Panc1 (cell line): Measurements from ENCODE around the gene IL2RA. TPM values are rescaled to one million over a fixed set of nuclear protein-coding genes. Genes with fewer than 3 reads are reported as not detected.

Experiments
- ATAC-seq: fragments of 200-7000 bp; cut with Tn5 transposase; 2 replicates; pipeline ENCODE4 v1.9.1; 2020; ENCODE audit warnings: mild to moderate bottlenecking, moderate library complexity
- BruUV-seq: library from RNA; stranded (reverse); fragments of 400-500 nt; replicated peaks from 2 replicates; lab custom pipeline; 2021; lab: Mats Ljungman, UMichigan
- CTCF ChIA-PET: fragments of 300-600 bp; sonication (Branson Sonifier 250); formaldehyde crosslinking; loops from one replicate; lab custom pipeline; 2022; ENCODE audit warnings: antibody characterized with exemption; lab: Charles Lee
- POLR2A ChIA-PET: fragments of 300-600 bp; sonication (Branson Sonifier 250); formaldehyde crosslinking; loops from one replicate; lab custom pipeline; 2022; ENCODE audit warnings: antibody characterized with exemption; lab: Charles Lee
- DNase-seq: peaks from one replicate; pipeline ENCODE4 v3.0.0-alpha.2; 2010; ENCODE audit warnings: low read depth, low spot score
- H3K27ac ChIP-seq: 2 replicates; pipeline ENCODE4 v1.5.1; 2011; ENCODE audit warnings: mild to moderate bottlenecking, low read length, inconsistent platforms
- H3K27me3 ChIP-seq: fragments of 200-500 bp; sonication (Bioruptor generic); 2 replicates; pipeline ENCODE4 v1.6.0; 2014; ENCODE audit warnings: low read length, inconsistent platforms; ENCODE audit not compliant: control insufficient read depth, insufficient read depth
- H3K36me3 ChIP-seq: fragments of 200-500 bp; sonication (Bioruptor generic); 2 replicates; pipeline ENCODE4 v1.5.1; 2014; ENCODE audit warnings: inconsistent platforms, mild to moderate bottlenecking, low read length, moderate library complexity; ENCODE audit not compliant: control insufficient read depth, insufficient read depth
- H3K4me1 ChIP-seq: 2 replicates; pipeline ENCODE4 v1.5.1; 2011; ENCODE audit warnings: inconsistent platforms, mild to moderate bottlenecking, low read length, moderate library complexity; ENCODE audit not compliant: control insufficient read depth, insufficient read depth
- H3K4me3 ChIP-seq, 2 experiments: 2 replicates each; pipeline ENCODE4 v1.5.1; 2011 to 2012; ENCODE audit warnings: low read depth in 2 of 2, low read length in 2 of 2, mild to moderate bottlenecking in 2 of 2, inconsistent platforms in 1 of 2, moderate library complexity in 1 of 2
- H3K9me3 ChIP-seq: fragments of 200-500 bp; sonication (Bioruptor generic); 2 replicates; pipeline ENCODE4 v1.5.1; 2014; ENCODE audit warnings: low read depth, mild to moderate bottlenecking, inconsistent platforms, low read length, moderate library complexity; ENCODE audit not compliant: control insufficient read depth, insufficient read depth
- POLR2AphosphoS5 ChIP-seq: IDR thresholded peaks from 2 replicates; pipeline ENCODE4 v1.6.1; 2012; ENCODE audit warnings: mild to moderate bottlenecking, low read depth, low read length, moderate library complexity
- REST ChIP-seq, 2 experiments: IDR thresholded peaks; 2 replicates each; pipeline ENCODE4 v1.6.1; 2011 to 2012; ENCODE audit warnings: low read depth in 2 of 2, control low read depth in 1 of 2, low read length in 1 of 2, mild to moderate bottlenecking in 1 of 2, moderate library complexity in 1 of 2; ENCODE audit not compliant: insufficient read depth in 1 of 2
- SIN3A ChIP-seq: IDR thresholded peaks from 2 replicates; pipeline ENCODE4 v1.6.1; 2012; ENCODE audit warnings: low read depth, mild to moderate bottlenecking, low read length, moderate library complexity, borderline replicate concordance; ENCODE audit not compliant: insufficient read depth
- TCF7L2 ChIP-seq: IDR thresholded peaks from 2 replicates; pipeline ENCODE4 v1.6.1; 2011; ENCODE audit warnings: mild to moderate bottlenecking, low read depth, low read length, inconsistent platforms
- in situ Hi-C: cut with HindIII; loops from 2 replicates; pipeline ENCODE4 v1.10.0; 2016; ENCODE audit warnings: low sequenced_read_pairs, low pct_unique_long_range_greater_than_20kb
- intact Hi-C: fragments of 100-400 bp; cut with micrococcal nuclease; formaldehyde crosslinking; loops from one replicate; pipeline ENCODE4 v1.10.0; 2022; ENCODE audit not compliant: unreplicated experiment
- total RNA-seq: library from RNA; stranded (reverse); gene quantifications from one replicate; pipeline ENCODE4 v1.2.1, GENCODE V29; 2021; ENCODE audit not compliant: unreplicated experiment
- TF ChIP-seq, protein P1 (sequence below): fragments of 450-650 bp; IDR thresholded peaks from 2 replicates; pipeline ENCODE4 v1.5.1; 2017; ENCODE audit warnings: mild to moderate bottlenecking

Gene IL2RA
- total RNA-seq, 1 experiment from 2014 or later = 0.33 TPM

DNA sequence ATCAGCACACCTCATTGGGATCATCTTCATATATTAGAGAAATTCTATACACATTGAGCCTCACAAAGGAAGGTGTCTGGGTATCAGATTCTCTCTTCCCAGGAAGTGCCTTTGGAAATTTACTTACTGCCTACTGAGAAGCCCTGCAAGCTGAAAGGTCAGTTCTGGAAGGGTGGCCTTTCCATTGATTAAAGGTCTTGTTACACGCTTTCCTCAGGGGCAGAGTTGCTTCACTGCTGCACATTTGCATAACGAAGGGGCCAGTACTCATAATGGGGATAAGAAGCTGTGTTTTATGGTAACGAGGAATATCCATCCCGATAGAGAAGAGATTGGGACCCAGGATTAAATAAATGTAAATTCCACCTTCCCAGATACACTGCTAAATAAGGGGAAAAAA, 65.5 kb downstream of the IL2RA start:
- H3K36me3 ChIP-seq = no peaks in the 10 kb centered on the region
- DNase-seq (no peak), ATAC-seq (no peak)
- POLR2A ChIA-PET = no interaction called here
- CTCF ChIA-PET = no interaction called here
- H3K9me3 ChIP-seq = peaks cover 6% of the 10 kb centered on the region; the same call in 1 of the 2 replicates
- in situ Hi-C loops (no loop called here), intact Hi-C loops (no loop called here)
- TF ChIP-seq TCF7L2 = no peak
- TF ChIP-seq SIN3A = no peak
- TF ChIP-seq REST (IDR thresholded peaks at IDR 0.05; ENCODE audit: insufficient read depth in 1 of 2, low read depth in 2 of 2, low read length in 1 of 2) = no peak
- TF ChIP-seq, protein P1, sequence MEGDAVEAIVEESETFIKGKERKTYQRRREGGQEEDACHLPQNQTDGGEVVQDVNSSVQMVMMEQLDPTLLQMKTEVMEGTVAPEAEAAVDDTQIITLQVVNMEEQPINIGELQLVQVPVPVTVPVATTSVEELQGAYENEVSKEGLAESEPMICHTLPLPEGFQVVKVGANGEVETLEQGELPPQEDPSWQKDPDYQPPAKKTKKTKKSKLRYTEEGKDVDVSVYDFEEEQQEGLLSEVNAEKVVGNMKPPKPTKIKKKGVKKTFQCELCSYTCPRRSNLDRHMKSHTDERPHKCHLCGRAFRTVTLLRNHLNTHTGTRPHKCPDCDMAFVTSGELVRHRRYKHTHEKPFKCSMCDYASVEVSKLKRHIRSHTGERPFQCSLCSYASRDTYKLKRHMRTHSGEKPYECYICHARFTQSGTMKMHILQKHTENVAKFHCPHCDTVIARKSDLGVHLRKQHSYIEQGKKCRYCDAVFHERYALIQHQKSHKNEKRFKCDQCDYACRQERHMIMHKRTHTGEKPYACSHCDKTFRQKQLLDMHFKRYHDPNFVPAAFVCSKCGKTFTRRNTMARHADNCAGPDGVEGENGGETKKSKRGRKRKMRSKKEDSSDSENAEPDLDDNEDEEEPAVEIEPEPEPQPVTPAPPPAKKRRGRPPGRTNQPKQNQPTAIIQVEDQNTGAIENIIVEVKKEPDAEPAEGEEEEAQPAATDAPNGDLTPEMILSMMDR = no peak
- no peak for TF ChIP-seq POLR2AphosphoS5
- no TSS peak for BruUV-seq
- no peak overlapping the region for H3K27ac ChIP-seq
- H3K4me1 ChIP-seq = no peaks in the 10 kb centered on the region
- no peaks in the 10 kb centered on the region for H3K27me3 ChIP-seq
- no peak overlapping the region for H3K4me3 ChIP-seq

GRCh38 chr10:5992398-5992797, 69.8 kb downstream of the IL2RA start:
- intact Hi-C loops = no loop called here
- H3K36me3 ChIP-seq = no peaks in the 10 kb centered on the region; the same call in 1 of the 2 replicates
- in situ Hi-C loops = no loop called here
- DNase-seq = no peak
- H3K27ac ChIP-seq = no peak overlapping the region
- H3K4me1 ChIP-seq = no peaks in the 10 kb centered on the region
- no TSS peak for BruUV-seq
- H3K27me3 ChIP-seq = no peaks in the 10 kb centered on the region
- peaks cover 6% of the 10 kb centered on the region; the same call in 1 of the 2 replicates for H3K9me3 ChIP-seq
- POLR2A ChIA-PET = no interaction called here
- no peak for ATAC-seq
- no peak overlapping the region for H3K4me3 ChIP-seq
- TF ChIP-seq, protein P1 = no peak
- TF ChIP-seq POLR2AphosphoS5 = no peak
- no peak for TF ChIP-seq SIN3A
- TF ChIP-seq REST (IDR thresholded peaks at IDR 0.05; ENCODE audit: insufficient read depth in 1 of 2, low read depth in 2 of 2, low read length in 1 of 2) = no peak
- no peak for TF ChIP-seq TCF7L2
- CTCF ChIA-PET = no interaction called here
